Peyer's patch (tissue), 4 donors: Measurements from ENCODE around the gene SPATA16.

Experiments used
- POLR2A ChIP-seq, 2 donors: fragments of 450-650 bp; IDR thresholded peaks; one replicate each; pipeline ENCODE4 v1.5.1; 2017; ENCODE audit warnings: antibody characterized with exemption in 2 of 2, mild to moderate bottlenecking in 2 of 2, moderate library complexity in 2 of 2
- TF ChIP-seq, protein P1 (sequence below), 6 experiments: fragments of 450-650 bp in 4 of 6; fragments of 200-600 bp in 2 of 6; sonication (generic) in 1 of 6; IDR thresholded peaks; one replicate each; pipeline ENCODE4 v1.5.1; 2017 to 2019; ENCODE audit warnings: antibody characterized with exemption in 6 of 6, mild to moderate bottlenecking in 3 of 6, moderate library complexity in 1 of 6

DNA sequence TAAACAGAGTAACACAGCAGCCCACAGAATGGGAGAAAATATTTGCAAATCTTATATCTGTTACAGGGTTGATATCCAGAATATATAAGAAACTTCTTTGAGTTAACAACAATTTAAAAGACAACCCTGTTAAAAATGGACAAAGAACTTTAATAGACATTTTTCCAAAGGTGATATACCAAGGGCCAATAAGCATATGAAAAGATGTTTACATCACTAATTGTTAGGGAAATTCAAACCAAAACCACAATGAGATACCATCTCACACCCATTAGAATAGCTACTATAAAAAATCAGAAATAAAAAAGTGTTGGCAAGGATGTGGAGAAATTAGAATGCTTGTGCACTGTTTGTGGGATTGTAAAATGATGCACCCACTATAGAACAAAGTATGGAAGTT, 110.8 kb downstream of the SPATA16 start:
- TF ChIP-seq, protein P1, sequence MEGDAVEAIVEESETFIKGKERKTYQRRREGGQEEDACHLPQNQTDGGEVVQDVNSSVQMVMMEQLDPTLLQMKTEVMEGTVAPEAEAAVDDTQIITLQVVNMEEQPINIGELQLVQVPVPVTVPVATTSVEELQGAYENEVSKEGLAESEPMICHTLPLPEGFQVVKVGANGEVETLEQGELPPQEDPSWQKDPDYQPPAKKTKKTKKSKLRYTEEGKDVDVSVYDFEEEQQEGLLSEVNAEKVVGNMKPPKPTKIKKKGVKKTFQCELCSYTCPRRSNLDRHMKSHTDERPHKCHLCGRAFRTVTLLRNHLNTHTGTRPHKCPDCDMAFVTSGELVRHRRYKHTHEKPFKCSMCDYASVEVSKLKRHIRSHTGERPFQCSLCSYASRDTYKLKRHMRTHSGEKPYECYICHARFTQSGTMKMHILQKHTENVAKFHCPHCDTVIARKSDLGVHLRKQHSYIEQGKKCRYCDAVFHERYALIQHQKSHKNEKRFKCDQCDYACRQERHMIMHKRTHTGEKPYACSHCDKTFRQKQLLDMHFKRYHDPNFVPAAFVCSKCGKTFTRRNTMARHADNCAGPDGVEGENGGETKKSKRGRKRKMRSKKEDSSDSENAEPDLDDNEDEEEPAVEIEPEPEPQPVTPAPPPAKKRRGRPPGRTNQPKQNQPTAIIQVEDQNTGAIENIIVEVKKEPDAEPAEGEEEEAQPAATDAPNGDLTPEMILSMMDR (IDR thresholded peaks at IDR 0.05): no peak
- TF ChIP-seq POLR2A (IDR thresholded peaks at IDR 0.05): no peak
